Lower leg skin (tissue), 3 donors: ENCODE data around the gene PTPRT.

Source experiments
- POLR2A ChIP-seq, 2 donors: fragments of 450-650 bp; IDR thresholded peaks; one replicate each; pipeline ENCODE4 v1.6.1; 2016 to 2017; ENCODE audit warnings: antibody characterized with exemption in 2 of 2, mild to moderate bottlenecking in 1 of 2, moderate library complexity in 1 of 2
- TF ChIP-seq, protein P1 (sequence below), 3 donors: fragments of 450-650 bp; IDR thresholded peaks; one replicate each; pipeline ENCODE4 v1.5.1; 2016; ENCODE audit warnings: antibody characterized with exemption in 3 of 3, mild to moderate bottlenecking in 3 of 3, moderate library complexity in 2 of 3

GRCh38 chr20:42747765-42748411 lies 441.8 kb downstream of the PTPRT start:
- TF ChIP-seq, protein P1, sequence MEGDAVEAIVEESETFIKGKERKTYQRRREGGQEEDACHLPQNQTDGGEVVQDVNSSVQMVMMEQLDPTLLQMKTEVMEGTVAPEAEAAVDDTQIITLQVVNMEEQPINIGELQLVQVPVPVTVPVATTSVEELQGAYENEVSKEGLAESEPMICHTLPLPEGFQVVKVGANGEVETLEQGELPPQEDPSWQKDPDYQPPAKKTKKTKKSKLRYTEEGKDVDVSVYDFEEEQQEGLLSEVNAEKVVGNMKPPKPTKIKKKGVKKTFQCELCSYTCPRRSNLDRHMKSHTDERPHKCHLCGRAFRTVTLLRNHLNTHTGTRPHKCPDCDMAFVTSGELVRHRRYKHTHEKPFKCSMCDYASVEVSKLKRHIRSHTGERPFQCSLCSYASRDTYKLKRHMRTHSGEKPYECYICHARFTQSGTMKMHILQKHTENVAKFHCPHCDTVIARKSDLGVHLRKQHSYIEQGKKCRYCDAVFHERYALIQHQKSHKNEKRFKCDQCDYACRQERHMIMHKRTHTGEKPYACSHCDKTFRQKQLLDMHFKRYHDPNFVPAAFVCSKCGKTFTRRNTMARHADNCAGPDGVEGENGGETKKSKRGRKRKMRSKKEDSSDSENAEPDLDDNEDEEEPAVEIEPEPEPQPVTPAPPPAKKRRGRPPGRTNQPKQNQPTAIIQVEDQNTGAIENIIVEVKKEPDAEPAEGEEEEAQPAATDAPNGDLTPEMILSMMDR (IDR thresholded peaks at IDR 0.05): no peak
- TF ChIP-seq POLR2A (IDR thresholded peaks at IDR 0.05): no peak
